Measurements from ENCODE around the gene CGA. TPM values are rescaled to one million over a fixed set of nuclear protein-coding genes. Genes with fewer than 3 reads are reported as not detected.

Gene CGA
- total RNA-seq, 5 donors from 2014 or later (not counting 1 experiment from before 2014, with no cell fraction given) = not detected

DNA sequence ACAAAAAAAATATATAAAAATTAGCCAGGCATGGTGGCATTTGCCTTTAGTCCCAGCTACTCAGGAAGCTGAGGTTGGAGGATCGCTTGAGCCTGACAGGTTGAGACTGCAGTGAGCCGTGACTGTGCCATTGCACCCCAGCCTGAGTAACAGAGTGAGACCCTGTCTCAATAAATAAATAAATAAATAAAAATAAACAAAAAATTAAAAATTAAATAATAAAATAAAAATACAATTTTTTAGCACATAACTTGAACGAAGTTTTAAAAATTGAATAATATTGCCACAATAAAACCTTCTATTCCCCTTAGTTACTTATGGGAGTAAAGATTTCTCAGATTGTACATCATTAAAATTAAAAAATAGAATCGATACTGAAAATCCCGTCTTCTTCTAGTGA lies 29.2 kb upstream of the CGA start:
- Histone ChIP-seq H3K36me3 (ENCODE audit: control insufficient read depth in 2 of 2, extremely low read depth in 1 of 2, insufficient read depth in 1 of 2, low read length in 1 of 2) (no peaks in the 10 kb centered on the region), H3K27ac (ENCODE audit: low read length) (no peak overlapping the region), H3K4me1 (ENCODE audit: control insufficient read depth in 1 of 2, extremely low read depth in 1 of 2, insufficient read depth in 2 of 2, low read length in 2 of 2) (no peaks in the 10 kb centered on the region), H3K4me3 (ENCODE audit: control insufficient read depth in 1 of 2, extremely low read depth in 1 of 2, low read length in 1 of 2) (no peak overlapping the region), H3K9me3 (no peaks in the 10 kb centered on the region), H3K27me3 (replicated peaks in 1 of 2; ENCODE audit: control insufficient read depth in 2 of 2, extremely low read depth in 1 of 2, insufficient read depth in 2 of 2, low read length in 1 of 2) (peaks cover 0 to 20% of the 10 kb centered on the region in 2 experiments)
- no peak for ATAC-seq (replicated peaks in 1 of 4)
- Mint-ChIP-seq H3K36me3 (no peaks in the 10 kb centered on the region), H3K27me3 (peaks cover 33 to 39% of the 10 kb centered on the region in 2 donors), H3K4me1 (no peaks in the 10 kb centered on the region), H3K4me3 (no peak overlapping the region), H3K27ac (no peak overlapping the region), H3K9me3 (no peaks in the 10 kb centered on the region)
- POLR2A ChIA-PET = no interaction called here
- WGBS (ENCODE audit: insufficient coverage) = no CpG with 5 or more reads among the region's 5 CpGs
- CTCF ChIA-PET = no interaction called here
- no peak for DNase-seq

- ChIA-PET CTCF (no interaction called here), POLR2A (no interaction called here)
- ATAC-seq (replicated peaks in 1 of 4) = no peak
- Mint-ChIP-seq H3K4me3 (no peak overlapping the region), H3K27ac (no peak overlapping the region), H3K4me1 (no peaks in the 10 kb centered on the region), H3K9me3 (no peaks in the 10 kb centered on the region), H3K27me3 (peaks cover 35 to 39% of the 10 kb centered on the region in 2 donors), H3K36me3 (no peaks in the 10 kb centered on the region)
- WGBS (ENCODE audit: insufficient coverage) = 81% methylated on average over 28 of the region's 51 CpGs
- DNase-seq = no peak
- Histone ChIP-seq H3K27me3 (replicated peaks in 1 of 2; ENCODE audit: control insufficient read depth in 2 of 2, extremely low read depth in 1 of 2, insufficient read depth in 2 of 2, low read length in 1 of 2) (peaks cover 0 to 20% of the 10 kb centered on the region in 2 experiments), H3K27ac (ENCODE audit: low read length) (no peak overlapping the region), H3K36me3 (ENCODE audit: control insufficient read depth in 2 of 2, extremely low read depth in 1 of 2, insufficient read depth in 1 of 2, low read length in 1 of 2) (no peaks in the 10 kb centered on the region), H3K4me1 (ENCODE audit: control insufficient read depth in 1 of 2, extremely low read depth in 1 of 2, insufficient read depth in 2 of 2, low read length in 2 of 2) (no peaks in the 10 kb centered on the region), H3K4me3 (ENCODE audit: control insufficient read depth in 1 of 2, extremely low read depth in 1 of 2, low read length in 1 of 2) (no peak overlapping the region), H3K9me3 (no peaks in the 10 kb centered on the region)
Observed at GRCh38 chr6:87122477-87122876, 27.6 kb upstream of the CGA start.

DNA sequence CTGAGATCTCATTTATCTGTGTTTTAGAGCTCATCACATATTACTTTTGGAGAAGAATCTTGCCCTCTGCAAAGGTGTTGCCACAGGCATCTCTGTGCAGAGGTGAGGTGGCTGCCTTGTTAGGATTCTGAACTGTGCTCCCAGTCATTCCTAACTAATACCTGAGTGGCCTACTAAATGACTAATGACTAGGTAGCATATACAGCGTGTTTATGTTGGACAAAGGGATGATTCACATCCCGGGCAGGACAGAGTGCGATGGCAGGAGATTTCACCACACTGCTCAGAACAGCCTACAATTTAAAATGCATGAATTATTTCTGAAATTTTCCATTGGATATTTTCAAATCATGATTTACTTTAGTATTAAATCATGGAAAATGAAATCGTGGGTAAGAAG lies 23.1 kb upstream of the CGA start:
- no peak overlapping the region for H3K27ac Mint-ChIP-seq
- WGBS (ENCODE audit: insufficient coverage) = no CpG with 5 or more reads among the region's 4 CpGs
- H3K4me3 Mint-ChIP-seq = no peak overlapping the region
- H3K27me3 Mint-ChIP-seq = peaks cover 23 to 25% of the 10 kb centered on the region in 2 donors
- Histone ChIP-seq H3K27me3 (replicated peaks in 1 of 2; ENCODE audit: control insufficient read depth in 2 of 2, extremely low read depth in 1 of 2, insufficient read depth in 2 of 2, low read length in 1 of 2) (peaks cover 0 to 9% of the 10 kb centered on the region in 2 experiments), H3K36me3 (ENCODE audit: control insufficient read depth in 2 of 2, extremely low read depth in 1 of 2, insufficient read depth in 1 of 2, low read length in 1 of 2) (no peaks in the 10 kb centered on the region), H3K4me1 (ENCODE audit: control insufficient read depth in 1 of 2, extremely low read depth in 1 of 2, insufficient read depth in 2 of 2, low read length in 2 of 2) (no peaks in the 10 kb centered on the region), H3K4me3 (ENCODE audit: control insufficient read depth in 1 of 2, extremely low read depth in 1 of 2, low read length in 1 of 2) (no peak overlapping the region), H3K9me3 (no peaks in the 10 kb centered on the region), H3K27ac (ENCODE audit: low read length) (no peak overlapping the region)
- ChIA-PET CTCF (interaction anchor here in 1 of 2 donors (0.5 kb wide), 1 partner anchor 264 kb away, joined by 3 read pairs; no protein-coding TSS in a partner anchor), POLR2A (interaction anchor here in 1 of 2 donors (0.6 kb wide), 1 partner anchor 641 kb away, joined by 7 read pairs; no protein-coding TSS in a partner anchor)
- DNase-seq (no peak), ATAC-seq (replicated peaks in 1 of 4) (no peak)
- no peaks in the 10 kb centered on the region for H3K9me3 Mint-ChIP-seq
- no peaks in the 10 kb centered on the region for H3K36me3 Mint-ChIP-seq
- no peaks in the 10 kb centered on the region for H3K4me1 Mint-ChIP-seq

GRCh38 chr6:87116922-87117321 lies 22.0 kb upstream of the CGA start:
- H3K4me3 ChIP-seq (ENCODE audit: control insufficient read depth in 1 of 2, extremely low read depth in 1 of 2, low read length in 1 of 2) = no peak overlapping the region
- Mint-ChIP-seq H3K27ac (no peak overlapping the region), H3K4me3 (no peak overlapping the region), H3K4me1 (no peaks in the 10 kb centered on the region), H3K36me3 (no peaks in the 10 kb centered on the region), H3K27me3 (peaks cover 17 to 23% of the 10 kb centered on the region in 2 donors), H3K9me3 (no peaks in the 10 kb centered on the region)
- no peaks in the 10 kb centered on the region for H3K9me3 ChIP-seq
- CTCF ChIA-PET = no interaction called here
- H3K36me3 ChIP-seq (ENCODE audit: control insufficient read depth in 2 of 2, extremely low read depth in 1 of 2, insufficient read depth in 1 of 2, low read length in 1 of 2) = no peaks in the 10 kb centered on the region
- H3K4me1 ChIP-seq (ENCODE audit: control insufficient read depth in 1 of 2, extremely low read depth in 1 of 2, insufficient read depth in 2 of 2, low read length in 2 of 2) = no peaks in the 10 kb centered on the region
- WGBS (ENCODE audit: insufficient coverage) = 100% methylated on average over 2 of the region's 2 CpGs
- DNase-seq = no peak
- POLR2A ChIA-PET = no interaction called here
- no peak overlapping the region for H3K27ac ChIP-seq (ENCODE audit: low read length)
- peaks cover 0 to 4% of the 10 kb centered on the region in 2 experiments for H3K27me3 ChIP-seq (replicated peaks in 1 of 2; ENCODE audit: control insufficient read depth in 2 of 2, extremely low read depth in 1 of 2, insufficient read depth in 2 of 2, low read length in 1 of 2)
- no peak for ATAC-seq (replicated peaks in 1 of 4)

- Mint-ChIP-seq H3K36me3 (no peaks in the 10 kb centered on the region), H3K9me3 (no peaks in the 10 kb centered on the region), H3K4me3 (no peak overlapping the region), H3K27ac (no peak overlapping the region), H3K27me3 (peaks cover 9 to 18% of the 10 kb centered on the region in 2 donors), H3K4me1 (no peaks in the 10 kb centered on the region)
- Histone ChIP-seq H3K4me3 (ENCODE audit: control insufficient read depth in 1 of 2, extremely low read depth in 1 of 2, low read length in 1 of 2) (no peak overlapping the region), H3K9me3 (no peaks in the 10 kb centered on the region), H3K36me3 (ENCODE audit: control insufficient read depth in 2 of 2, extremely low read depth in 1 of 2, insufficient read depth in 1 of 2, low read length in 1 of 2) (no peaks in the 10 kb centered on the region), H3K4me1 (ENCODE audit: control insufficient read depth in 1 of 2, extremely low read depth in 1 of 2, insufficient read depth in 2 of 2, low read length in 2 of 2) (no peaks in the 10 kb centered on the region), H3K27me3 (replicated peaks in 1 of 2; ENCODE audit: control insufficient read depth in 2 of 2, extremely low read depth in 1 of 2, insufficient read depth in 2 of 2, low read length in 1 of 2) (peaks cover 0 to 4% of the 10 kb centered on the region in 2 experiments), H3K27ac (ENCODE audit: low read length) (no peak overlapping the region)
- 100% methylated on average over 1 of the region's 2 CpGs for WGBS (ENCODE audit: insufficient coverage)
- DNase-seq (no peak), ATAC-seq (replicated peaks in 1 of 4) (no peak)
- ChIA-PET CTCF (interaction anchor here in 1 of 2 donors (0.7 kb wide), 1 partner anchor 54 kb away, joined by 3 read pairs; no protein-coding TSS in a partner anchor), POLR2A (no interaction called here)
Observed at GRCh38 chr6:87115402-87116135, 20.7 kb upstream of the CGA start.

DNA sequence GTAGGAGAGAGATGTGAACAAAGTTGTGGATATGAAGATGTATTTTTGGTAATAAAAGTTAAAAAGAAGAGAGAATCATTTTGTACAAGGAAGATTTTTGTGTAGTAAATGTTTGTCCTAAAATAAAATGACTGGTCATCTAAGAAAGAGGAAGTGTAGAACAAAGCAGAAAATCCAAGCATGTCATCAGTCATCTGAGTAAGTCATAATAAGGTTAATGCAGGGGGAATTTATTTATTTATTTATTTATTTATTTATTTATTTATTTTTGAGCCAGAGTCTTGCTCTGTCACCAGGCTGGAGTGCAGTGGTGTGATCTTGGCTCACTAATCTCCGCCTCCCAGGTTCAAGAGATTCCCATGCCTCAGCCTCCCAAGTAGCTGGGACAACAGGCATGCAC lies 15.7 kb upstream of the CGA start:
- no peaks in the 10 kb centered on the region for H3K36me3 ChIP-seq (ENCODE audit: control insufficient read depth in 2 of 2, extremely low read depth in 1 of 2, insufficient read depth in 1 of 2, low read length in 1 of 2)
- no peak overlapping the region for H3K27ac Mint-ChIP-seq
- no peak overlapping the region for H3K4me3 ChIP-seq (ENCODE audit: control insufficient read depth in 1 of 2, extremely low read depth in 1 of 2, low read length in 1 of 2)
- H3K9me3 Mint-ChIP-seq = no peaks in the 10 kb centered on the region
- no peaks in the 10 kb centered on the region for H3K4me1 Mint-ChIP-seq
- H3K9me3 ChIP-seq = no peaks in the 10 kb centered on the region
- ATAC-seq (replicated peaks in 1 of 4) (no peak), DNase-seq (no peak)
- H3K27me3 Mint-ChIP-seq = peaks cover 9 to 18% of the 10 kb centered on the region in 2 donors
- no peaks in the 10 kb centered on the region for H3K4me1 ChIP-seq (ENCODE audit: control insufficient read depth in 1 of 2, extremely low read depth in 1 of 2, insufficient read depth in 2 of 2, low read length in 2 of 2)
- no peak overlapping the region for H3K4me3 Mint-ChIP-seq
- no CpG with 5 or more reads among the region's 1 CpG for WGBS (ENCODE audit: insufficient coverage)
- ChIA-PET CTCF (interaction anchor here in 1 of 2 donors (0.6 kb wide), 1 partner anchor 344 kb away, joined by 6 read pairs; no protein-coding TSS in a partner anchor), POLR2A (no interaction called here)
- H3K27me3 ChIP-seq (replicated peaks in 1 of 2; ENCODE audit: control insufficient read depth in 2 of 2, extremely low read depth in 1 of 2, insufficient read depth in 2 of 2, low read length in 1 of 2) = no peaks in the 10 kb centered on the region
- no peak overlapping the region for H3K27ac ChIP-seq (ENCODE audit: low read length)
- no peaks in the 10 kb centered on the region for H3K36me3 Mint-ChIP-seq
